ENCODE results near the gene PLA2G4F.

The PLA2G4F gene

DNA sequence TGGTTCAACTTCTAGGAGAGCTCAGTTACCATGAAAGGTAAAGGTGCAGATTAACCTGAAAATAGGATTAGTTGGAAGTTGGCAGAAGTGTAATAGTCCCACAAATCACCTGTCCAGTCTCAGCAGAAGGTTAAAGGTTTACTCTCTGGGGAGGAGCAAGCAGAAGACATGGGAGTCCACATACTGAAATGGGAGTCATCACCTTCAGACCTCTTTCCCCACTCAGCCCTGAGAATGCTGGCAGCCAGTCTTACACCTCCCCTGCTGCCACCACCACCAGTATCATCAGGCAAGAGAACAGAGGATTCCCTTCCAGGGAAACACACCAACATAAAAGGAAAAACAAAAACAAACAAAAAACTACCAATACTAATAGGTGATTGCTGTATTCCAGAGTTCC, 48.2 kb downstream of the PLA2G4F start:
- TF ChIP-seq, protein P1, sequence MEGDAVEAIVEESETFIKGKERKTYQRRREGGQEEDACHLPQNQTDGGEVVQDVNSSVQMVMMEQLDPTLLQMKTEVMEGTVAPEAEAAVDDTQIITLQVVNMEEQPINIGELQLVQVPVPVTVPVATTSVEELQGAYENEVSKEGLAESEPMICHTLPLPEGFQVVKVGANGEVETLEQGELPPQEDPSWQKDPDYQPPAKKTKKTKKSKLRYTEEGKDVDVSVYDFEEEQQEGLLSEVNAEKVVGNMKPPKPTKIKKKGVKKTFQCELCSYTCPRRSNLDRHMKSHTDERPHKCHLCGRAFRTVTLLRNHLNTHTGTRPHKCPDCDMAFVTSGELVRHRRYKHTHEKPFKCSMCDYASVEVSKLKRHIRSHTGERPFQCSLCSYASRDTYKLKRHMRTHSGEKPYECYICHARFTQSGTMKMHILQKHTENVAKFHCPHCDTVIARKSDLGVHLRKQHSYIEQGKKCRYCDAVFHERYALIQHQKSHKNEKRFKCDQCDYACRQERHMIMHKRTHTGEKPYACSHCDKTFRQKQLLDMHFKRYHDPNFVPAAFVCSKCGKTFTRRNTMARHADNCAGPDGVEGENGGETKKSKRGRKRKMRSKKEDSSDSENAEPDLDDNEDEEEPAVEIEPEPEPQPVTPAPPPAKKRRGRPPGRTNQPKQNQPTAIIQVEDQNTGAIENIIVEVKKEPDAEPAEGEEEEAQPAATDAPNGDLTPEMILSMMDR (IDR thresholded peaks at IDR 0.05; ENCODE audit: extremely low read depth, missing control alignments), result no peak

GRCh38 chr15:42107473-42107872, 49.0 kb downstream of the PLA2G4F start:
- TF ChIP-seq, protein P1 (IDR thresholded peaks at IDR 0.05; ENCODE audit: extremely low read depth, missing control alignments), result no peak
- DNase-seq (ENCODE audit: low spot score), result no peak

More for the DNA sequence above, 48.2 kb downstream of the PLA2G4F start:
- no peak for DNase-seq (ENCODE audit: low spot score)

GRCh38 chr15:42106288-42106687, 50.1 kb downstream of the PLA2G4F start:
- no peak for DNase-seq (ENCODE audit: low spot score)
- TF ChIP-seq, protein P1 (IDR thresholded peaks at IDR 0.05; ENCODE audit: extremely low read depth, missing control alignments), result no peak

DNA sequence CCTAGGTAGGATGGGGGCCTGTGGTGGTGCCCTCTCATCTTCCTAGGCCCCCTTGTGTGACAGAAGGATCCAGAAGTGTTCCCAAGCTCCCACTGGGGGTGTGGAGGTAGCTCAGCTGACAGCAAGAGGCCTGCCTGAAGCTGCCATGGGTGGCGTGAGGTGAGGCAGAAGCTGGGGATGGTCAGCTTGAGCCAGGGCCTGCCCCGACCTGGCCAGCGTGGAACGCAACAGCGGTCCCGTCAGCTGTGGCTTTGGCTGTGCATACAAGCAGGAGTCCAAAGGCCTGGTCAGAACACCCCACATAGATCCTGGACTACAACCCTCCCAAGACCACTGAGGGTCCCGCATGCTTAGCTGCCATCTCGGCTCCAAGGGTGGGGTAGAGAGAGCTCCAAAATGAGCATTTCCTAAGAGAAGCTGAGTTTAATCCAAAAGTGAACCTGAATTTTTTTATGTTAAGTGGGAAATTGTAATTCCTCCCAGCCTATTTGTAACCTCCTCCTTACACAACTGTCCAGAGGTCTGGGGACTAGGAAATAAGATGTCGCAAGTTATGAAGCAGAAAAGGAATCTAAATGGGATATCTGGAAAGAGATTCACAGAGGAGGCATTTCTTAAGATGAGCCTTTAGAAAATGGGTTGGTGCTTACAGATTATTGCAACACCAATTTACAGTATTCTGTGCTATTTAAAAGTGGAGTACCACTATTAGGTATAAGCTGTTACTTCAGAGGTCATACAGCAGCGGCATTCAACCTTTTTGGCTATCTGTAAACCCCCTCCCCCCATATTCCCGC, 52.1 kb downstream of the PLA2G4F start:
- TF ChIP-seq, protein P1 (IDR thresholded peaks at IDR 0.05; ENCODE audit: extremely low read depth, missing control alignments), result no peak
- DNase-seq (ENCODE audit: low spot score), result no peak

DNA sequence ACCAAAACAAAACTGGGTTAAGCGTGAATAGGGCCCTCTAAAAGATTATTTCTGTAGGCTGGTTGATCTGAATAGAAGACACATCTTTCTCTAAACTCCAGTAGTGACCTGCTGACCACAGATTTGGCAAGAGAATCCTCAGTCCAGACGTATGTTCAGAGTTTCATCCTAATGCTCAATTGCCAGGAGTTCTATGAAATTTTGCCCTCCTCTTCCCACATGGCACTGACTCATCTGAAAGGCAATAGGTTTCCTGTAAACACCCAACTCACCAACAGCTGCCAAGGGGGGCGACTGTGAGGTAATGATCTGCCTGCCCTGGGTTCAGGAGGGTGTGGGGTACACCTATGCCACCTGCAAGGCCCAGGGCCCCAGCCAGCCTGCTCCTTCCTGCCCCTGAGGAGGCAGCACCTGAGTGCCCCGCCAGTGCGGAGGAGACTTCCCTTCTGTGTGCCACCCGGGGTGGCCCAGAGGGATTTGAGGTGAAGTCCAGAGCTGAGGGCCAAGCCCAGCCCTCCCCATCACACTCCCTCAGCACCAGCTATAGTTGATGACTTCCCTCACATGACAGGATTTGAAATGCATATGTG, 53.7 kb downstream of the PLA2G4F start:
- DNase-seq (ENCODE audit: low spot score), result no peak
- TF ChIP-seq, protein P1 (IDR thresholded peaks at IDR 0.05; ENCODE audit: extremely low read depth, missing control alignments), result no peak

DNA sequence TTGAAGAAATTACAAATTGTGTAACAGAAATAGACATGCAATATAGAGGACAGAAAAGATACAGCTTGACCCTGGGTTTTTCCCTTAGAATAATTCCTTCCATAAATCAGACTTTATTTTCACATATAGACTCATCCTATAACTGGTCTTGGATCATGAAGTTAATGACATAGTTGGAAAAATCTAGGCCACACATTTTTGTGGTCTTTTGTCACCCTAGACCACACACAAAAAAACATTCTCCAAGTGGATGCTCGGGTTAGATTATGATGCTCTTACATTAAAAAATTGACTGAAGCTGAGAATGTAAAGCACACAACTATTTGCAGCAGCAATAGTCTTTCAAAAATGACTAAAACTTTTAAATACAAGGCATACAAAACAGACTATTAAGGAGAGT, 54.6 kb downstream of the PLA2G4F start:
- TF ChIP-seq, protein P1 (IDR thresholded peaks at IDR 0.05; ENCODE audit: extremely low read depth, missing control alignments), result no peak
- DNase-seq (ENCODE audit: low spot score), result no peak

DNA sequence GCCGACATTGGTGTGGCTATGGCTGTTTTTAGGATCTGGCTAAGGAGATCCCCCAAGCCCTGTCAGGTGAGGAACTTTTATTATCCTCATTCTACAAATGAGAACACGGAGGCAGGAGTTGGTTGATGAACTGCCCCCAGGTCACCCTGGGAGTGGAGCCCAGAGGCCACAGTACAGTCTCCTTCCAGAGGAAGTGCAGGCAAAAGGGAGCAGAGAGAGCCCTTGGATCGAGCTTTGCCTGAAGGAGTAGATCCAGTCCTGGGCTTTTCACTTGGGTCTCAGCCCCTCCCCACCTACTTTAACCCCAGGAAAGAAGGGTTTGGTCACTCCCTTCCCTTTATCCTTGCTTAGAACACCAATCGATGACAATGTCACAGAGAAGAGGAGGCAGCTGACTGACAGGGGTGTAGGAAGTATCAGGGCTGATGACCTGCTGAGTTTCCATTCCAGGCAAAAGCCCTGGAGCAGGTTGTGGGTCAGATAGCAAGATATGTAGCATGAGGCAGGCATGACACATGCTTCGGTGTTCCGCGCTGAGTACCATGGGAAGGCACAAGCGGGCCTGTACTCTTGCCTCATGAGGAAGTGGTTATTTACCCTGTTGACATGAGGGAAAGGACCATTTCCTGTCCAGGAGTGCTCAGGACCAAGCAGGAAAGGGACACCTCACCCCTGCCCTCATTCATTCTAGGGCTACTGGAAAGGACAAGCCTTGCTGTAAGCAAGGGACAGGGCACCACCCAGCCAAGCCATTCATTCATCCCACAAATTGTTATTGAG, 56.2 kb downstream of the PLA2G4F start:
- TF ChIP-seq, protein P1 (IDR thresholded peaks at IDR 0.05; ENCODE audit: extremely low read depth, missing control alignments), result no peak
- no peak for DNase-seq (ENCODE audit: low spot score)

Data from GM20000 (cell line).